IMR-90 (cell line): Measurements from ENCODE around the gene PHAF1. TPM values are rescaled to one million over a fixed set of nuclear protein-coding genes. Genes with fewer than 3 reads are reported as not detected.

Experiments
- ATAC-seq: fragments of 200-7000 bp; cut with Tn5 transposase; 2 replicates; pipeline ENCODE4 v1.9.1; 2020; ENCODE audit warnings: low read depth, mild to moderate bottlenecking, moderate library complexity
- BruUV-seq: library from RNA; stranded (reverse); fragments of 400-500 nt; replicated peaks from 2 replicates; lab custom pipeline; 2021; lab: Mats Ljungman, UMichigan
- CTCF ChIA-PET: fragments of 300-600 bp; formaldehyde crosslinking; extraction: SDS; loops from one replicate; lab custom pipeline; 2021; ENCODE audit warnings: antibody characterized with exemption; lab: Yijun Ruan, JAX
- POLR2A ChIA-PET: fragments of 300-600 bp; sonication (Branson Sonifier 250); formaldehyde crosslinking; loops from one replicate; lab custom pipeline; 2022; ENCODE audit warnings: antibody characterized with exemption; ENCODE audit not compliant: unreplicated experiment; lab: Charles Lee
- DNase-seq: peaks from one replicate; pipeline ENCODE4 v3.0.0; 2013
- H2AFZ ChIP-seq: replicated peaks from 2 replicates; pipeline ENCODE3; 2013; ENCODE audit warnings: low read length, mild to moderate bottlenecking; ENCODE audit not compliant: poor library complexity
- H2AK5ac ChIP-seq: 2 replicates; pipeline ENCODE4 v1.6.1; 2013; ENCODE audit warnings: low read depth, low read length, inconsistent platforms
- H2AK9ac ChIP-seq: replicated peaks from 2 replicates; pipeline ENCODE3; 2013; ENCODE audit warnings: mild to moderate bottlenecking, low read depth, low read length, moderate library complexity; ENCODE audit not compliant: poor library complexity
- H2BK120ac ChIP-seq: 2 replicates; pipeline ENCODE4 v1.6.1; 2013; ENCODE audit warnings: low read depth, low read length, inconsistent platforms
- H2BK15ac ChIP-seq: 3 replicates; pipeline ENCODE4 v1.6.1; 2013; ENCODE audit warnings: low read depth, low read length, inconsistent platforms
- H2BK20ac ChIP-seq: 2 replicates; pipeline ENCODE4 v1.6.1; 2013; ENCODE audit warnings: low read depth, mild to moderate bottlenecking, inconsistent platforms, low read length, moderate library complexity
- H2BK5ac ChIP-seq: 2 replicates; pipeline ENCODE4 v1.6.1; 2013; ENCODE audit warnings: mild to moderate bottlenecking, low read depth, low read length, inconsistent platforms; ENCODE audit not compliant: poor library complexity, severe bottlenecking
- H3K14ac ChIP-seq: replicated peaks from 2 replicates; pipeline ENCODE4 v1.6.1; 2013; ENCODE audit warnings: low read depth, low read length, inconsistent platforms
- H3K18ac ChIP-seq: 2 replicates; pipeline ENCODE4 v1.6.1; 2013; ENCODE audit warnings: low read depth, low read length, control low read depth
- H3K23ac ChIP-seq: 2 replicates; pipeline ENCODE4 v1.6.1; 2013; ENCODE audit warnings: low read depth, low read length, inconsistent platforms
- H3K27ac ChIP-seq: 2 replicates; pipeline ENCODE4 v1.5.1; 2013; ENCODE audit warnings: mild to moderate bottlenecking, control low read depth, low read length; ENCODE audit not compliant: insufficient read depth
- H3K27me3 ChIP-seq: 2 replicates; pipeline ENCODE4 v1.6.1; 2013; ENCODE audit warnings: low read length; ENCODE audit not compliant: control insufficient read depth, insufficient read depth
- H3K36me3 ChIP-seq: 2 replicates; pipeline ENCODE4 v1.6.1; 2013; ENCODE audit warnings: low read length, mixed read lengths; ENCODE audit not compliant: control insufficient read depth, insufficient read depth
- H3K4ac ChIP-seq: 2 replicates; pipeline ENCODE4 v1.6.1; 2013; ENCODE audit warnings: low read depth, low read length, inconsistent platforms
- H3K4me1 ChIP-seq: 2 replicates; pipeline ENCODE4 v1.6.1; 2013; ENCODE audit warnings: low read length, mixed read lengths; ENCODE audit not compliant: control insufficient read depth, insufficient read depth
- H3K4me2 ChIP-seq: 2 replicates; pipeline ENCODE4 v1.6.1; 2013; ENCODE audit warnings: low read depth, mild to moderate bottlenecking, control low read depth, low read length, moderate library complexity
- H3K4me3 ChIP-seq: 2 replicates; pipeline ENCODE4 v1.5.1; 2013; ENCODE audit warnings: low read depth, mild to moderate bottlenecking, control low read depth, low read length, moderate library complexity; ENCODE audit not compliant: insufficient read depth
- H3K56ac ChIP-seq: 2 replicates; pipeline ENCODE4 v1.6.1; 2013; ENCODE audit warnings: low read length, inconsistent platforms; ENCODE audit not compliant: insufficient read depth; ENCODE audit errors: extremely low read depth
- H3K79me1 ChIP-seq, 2 experiments: 2 replicates each; pipeline ENCODE4 v1.6.1; 2013; ENCODE audit warnings: low read length in 2 of 2, inconsistent platforms in 1 of 2, low read depth in 1 of 2
- H3K9ac ChIP-seq: 2 replicates; pipeline ENCODE4 v1.6.1; 2013; ENCODE audit warnings: low read depth, low read length, control low read depth
- H3K9me1 ChIP-seq: 2 replicates; pipeline ENCODE4 v1.6.1; 2013; ENCODE audit warnings: low read length, inconsistent platforms; ENCODE audit not compliant: insufficient read depth
- H3K9me3 ChIP-seq: 2 replicates; pipeline ENCODE4 v1.6.1; 2013; ENCODE audit warnings: low read length; ENCODE audit not compliant: control insufficient read depth, insufficient read depth
- H4K20me1 ChIP-seq: 2 replicates; pipeline ENCODE4 v1.6.1; 2013; ENCODE audit warnings: low read length, inconsistent platforms; ENCODE audit not compliant: insufficient read depth
- H4K5ac ChIP-seq: 2 replicates; pipeline ENCODE4 v1.6.1; 2013; ENCODE audit warnings: mild to moderate bottlenecking, low read depth, low read length, control low read depth
- H4K8ac ChIP-seq, 2 experiments: 2 replicates each; pipeline ENCODE4 v1.6.1; 2013; ENCODE audit warnings: low read depth in 2 of 2, low read length in 2 of 2, control low read depth in 1 of 2, inconsistent platforms in 1 of 2
- H4K91ac ChIP-seq: 2 replicates; pipeline ENCODE4 v1.6.1; 2013; ENCODE audit warnings: low read depth, low read length, inconsistent platforms; ENCODE audit not compliant: insufficient read depth
- BHLHE40 ChIP-seq: fragments of 150-350 bp; IDR thresholded peaks from 2 replicates; pipeline ENCODE4 v1.6.1; 2016; ENCODE audit warnings: mild to moderate bottlenecking, low read depth, low read length
- CTCF ChIP-seq: conservative IDR thresholded peaks from 2 replicates; pipeline ENCODE4 v1.5.1; 2012; ENCODE audit warnings: mild to moderate bottlenecking, low read depth, low read length, improper control_type of control experiment
- FOS ChIP-seq: fragments of 150-350 bp; IDR thresholded peaks from 2 replicates; pipeline ENCODE4 v1.6.1; 2016; ENCODE audit warnings: low read depth, low read length
- MAFK ChIP-seq: IDR thresholded peaks from 2 replicates; pipeline ENCODE4 v1.6.1; 2012; ENCODE audit warnings: low read depth, low read length, improper control_type of control experiment
- MXI1 ChIP-seq: IDR thresholded peaks from 2 replicates; pipeline ENCODE4 v1.6.1; 2012; ENCODE audit warnings: low read depth, mild to moderate bottlenecking, low read length, moderate library complexity, borderline replicate concordance
- NFE2L2 ChIP-seq: fragments of 150-350 bp; IDR thresholded peaks from 2 replicates; pipeline ENCODE4 v1.6.1; 2016; ENCODE audit warnings: low read depth, mild to moderate bottlenecking, low read length
- RCOR1 ChIP-seq: IDR thresholded peaks from 2 replicates; pipeline ENCODE4 v1.6.1; 2012; ENCODE audit warnings: mild to moderate bottlenecking, low read length, improper control_type of control experiment; ENCODE audit not compliant: insufficient replicate concordance
- RFX5 ChIP-seq: IDR thresholded peaks from 2 replicates; pipeline ENCODE4 v1.8.0; 2012; ENCODE audit warnings: low read depth, mild to moderate bottlenecking, low read length, moderate library complexity
- WGBS, 2 experiments: methylation state at CpG; one replicate each; pipeline versions ENCODE4 v1.1.5 to v1.1.7; 2013; ENCODE audit warnings: missing lambda C conversion rate in 2 of 2; ENCODE audit not compliant: insufficient read length in 1 of 2; ENCODE audit errors: extremely low coverage in 2 of 2; 5-methylcytosine and 5-hydroxymethylcytosine counted together
- dilution Hi-C: fragments of 300-500 bp; cut with HindIII; formaldehyde crosslinking; loops from one replicate; pipeline ENCODE4 v1.14.3; 2018; ENCODE audit warnings: low sequenced_read_pairs; ENCODE audit not compliant: unreplicated experiment
- in situ Hi-C: fragments of 300-500 bp; cut with MboI; formaldehyde crosslinking; loops from 3 replicates; pipeline ENCODE4 v1.14.3; 2019; ENCODE audit warnings: low sequenced_read_pairs, inconsistent platforms, mixed read lengths
- intact Hi-C: fragments of 100-400 bp; cut with micrococcal nuclease; formaldehyde crosslinking; loops from 2 replicates; pipeline ENCODE4 v1.10.0; 2022
- polyA plus RNA-seq, 3 experiments: library from polyadenylated mRNA; depleted of rRNA; stranded (reverse); fragments of >200 nt; gene quantifications; 2 replicates each; pipeline ENCODE4 v1.2.3, GENCODE V29; 2012; ENCODE audit warnings: low replicate concordance in 1 of 3
- total RNA-seq: library from RNA; depleted of rRNA; stranded (reverse); fragments of >200 nt; gene quantifications from 2 replicates; pipeline ENCODE4 v1.2.3, GENCODE V29; 2012
- TF ChIP-seq, protein P1 (sequence below): fragments of 150-350 bp; IDR thresholded peaks from 2 replicates; pipeline ENCODE4 v1.6.1; 2016; ENCODE audit warnings: low read depth, mild to moderate bottlenecking, low read length, moderate library complexity, borderline replicate concordance

Gene PHAF1
- total and polyA plus RNA-seq, 2 of the 4 experiments (the other 2 are of a cell fraction): 14.0 to 19.8 TPM

DNA sequence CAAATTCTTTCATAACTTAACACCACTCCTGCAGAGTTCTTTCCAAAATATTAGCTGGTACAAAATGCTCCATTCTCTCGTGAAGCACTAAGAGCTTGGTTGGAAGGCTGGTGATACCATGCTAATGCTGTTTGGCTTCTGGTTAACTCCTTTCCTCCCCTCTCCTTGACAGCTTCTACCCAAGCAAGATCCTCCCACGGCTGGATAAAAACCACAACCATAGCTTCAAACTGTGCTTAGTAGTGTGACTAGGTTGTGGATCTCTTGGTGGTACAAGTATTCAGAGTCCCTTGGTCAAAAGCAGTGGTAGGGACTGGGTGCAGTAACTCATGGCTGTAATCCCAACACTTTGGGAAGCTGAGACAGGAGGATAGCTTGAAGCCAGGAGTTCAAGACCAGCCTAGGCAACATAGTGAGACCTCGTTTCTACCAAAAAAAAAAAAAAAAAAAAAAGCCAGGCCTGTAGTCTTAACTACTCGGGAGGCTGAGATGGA, 2.3 kb downstream of the PHAF1 start:
- H3K36me3 ChIP-seq: no peaks in the 10 kb centered on the region; the same call in 1 of the 2 replicates
- H3K56ac ChIP-seq: no peak overlapping the region
- no peak for TF ChIP-seq NFE2L2
- TF ChIP-seq BHLHE40: no peak
- no peak for TF ChIP-seq RFX5
- no peak for TF ChIP-seq RCOR1
- no peak for TF ChIP-seq FOS
- TF ChIP-seq, protein P1, sequence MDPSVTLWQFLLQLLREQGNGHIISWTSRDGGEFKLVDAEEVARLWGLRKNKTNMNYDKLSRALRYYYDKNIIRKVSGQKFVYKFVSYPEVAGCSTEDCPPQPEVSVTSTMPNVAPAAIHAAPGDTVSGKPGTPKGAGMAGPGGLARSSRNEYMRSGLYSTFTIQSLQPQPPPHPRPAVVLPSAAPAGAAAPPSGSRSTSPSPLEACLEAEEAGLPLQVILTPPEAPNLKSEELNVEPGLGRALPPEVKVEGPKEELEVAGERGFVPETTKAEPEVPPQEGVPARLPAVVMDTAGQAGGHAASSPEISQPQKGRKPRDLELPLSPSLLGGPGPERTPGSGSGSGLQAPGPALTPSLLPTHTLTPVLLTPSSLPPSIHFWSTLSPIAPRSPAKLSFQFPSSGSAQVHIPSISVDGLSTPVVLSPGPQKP: no peak
- TF ChIP-seq CTCF: no peak
- TF ChIP-seq MXI1: no peak
- no peak for TF ChIP-seq MAFK
- ChIA-PET POLR2A (interaction anchor here (0.7 kb wide), 1 partner anchor 159 kb away, joined by 17 read pairs; no protein-coding TSS in a partner anchor), CTCF (interaction anchor here (0.9 to 2.0 kb wide), 3 partner anchors 11 to 94 kb away, joined by 3 to 11 read pairs (median 5); no protein-coding TSS in a partner anchor)
- H4K5ac ChIP-seq: no peak overlapping the region
- ATAC-seq: no peak
- no peak overlapping the region for H2AK5ac ChIP-seq
- no CpG with 5 or more reads among the region's 4 CpGs for WGBS, 2 experiments
- no peak overlapping the region for H3K27ac ChIP-seq
- H3K9ac ChIP-seq: no peak overlapping the region
- H3K4ac ChIP-seq: no peak overlapping the region
- intact Hi-C loops (no loop called here), dilution Hi-C loops (no loop called here), in situ Hi-C loops (no loop called here)
- H2BK120ac ChIP-seq: no peak overlapping the region
- no peak overlapping the region for H3K14ac ChIP-seq
- DNase-seq: no peak
- H2BK5ac ChIP-seq: no peak overlapping the region
- no peak overlapping the region for H3K4me3 ChIP-seq
- peaks cover 19% of the 10 kb centered on the region for H3K4me1 ChIP-seq
- H2BK15ac ChIP-seq: no peak overlapping the region
- H3K18ac ChIP-seq: no peak overlapping the region
- H3K9me1 ChIP-seq: peaks cover 19% of the 10 kb centered on the region
- no peak overlapping the region for H2AFZ ChIP-seq
- no peak overlapping the region for H4K8ac ChIP-seq
- no peak overlapping the region for H2BK20ac ChIP-seq
- no peak overlapping the region for H3K23ac ChIP-seq
- peaks cover 42 to 71% of the 10 kb centered on the region in 2 experiments for H3K79me1 ChIP-seq
- BruUV-seq: no TSS peak
- no peaks in the 10 kb centered on the region for H3K9me3 ChIP-seq
- no peak overlapping the region for H2AK9ac ChIP-seq
- H4K20me1 ChIP-seq: peaks cover 45% of the 10 kb centered on the region
- H4K91ac ChIP-seq: no peak overlapping the region
- H3K27me3 ChIP-seq: no peaks in the 10 kb centered on the region
- no peak overlapping the region for H3K4me2 ChIP-seq
